Frontal cortex (tissue), 4 donors: ENCODE results near the gene FAM163B. TPM values are rescaled to one million over a fixed set of nuclear protein-coding genes. Genes with fewer than 3 reads are reported as not detected.

Experiments used
- DNase-seq, 2 donors: peaks; one replicate each; pipeline ENCODE4 v3.0.0; 2012; ENCODE audit warnings: low spot score in 2 of 2
- FAIRE-seq: peaks from 2 replicates; lab custom pipeline; 2012; peaks lifted over from hg19 to GRCh38; lab: Jason Lieb, UNC
- total RNA-seq: library from RNA; depleted of rRNA; stranded (reverse); fragments of >200 nt; gene quantifications from one replicate; pipeline ENCODE4 v1.2.3, GENCODE V29; 2014
- donor health status: control.
- donor health status: control.
- donor health status: control.

FAM163B gene
- total RNA-seq, 1 donor from 2014 or later: 12.6 TPM

GRCh38 chr9:133604214-133604613 lies 5.0 kb downstream of the FAM163B start:
- DNase-seq (no peak), FAIRE-seq (no peak)

- no peak for FAIRE-seq
- no peak for DNase-seq
Observed at GRCh38 chr9:133603135-133603927, 5.9 kb downstream of the FAM163B start.

GRCh38 chr9:133602277-133602676 lies 6.9 kb downstream of the FAM163B start:
- no peak for FAIRE-seq
- no peak for DNase-seq

GRCh38 chr9:133601746-133602145 lies 7.4 kb downstream of the FAM163B start:
- no peak for FAIRE-seq
- no peak for DNase-seq

GRCh38 chr9:133600739-133601138 lies 8.4 kb downstream of the FAM163B start:
- FAIRE-seq: no peak
- DNase-seq: no peak

GRCh38 chr9:133599470-133600173 lies 9.6 kb downstream of the FAM163B start:
- FAIRE-seq (no peak), DNase-seq (no peak)

- FAIRE-seq (no peak), DNase-seq (no peak)
Observed at GRCh38 chr9:133598978-133599377, 10.2 kb downstream of the FAM163B start.

GRCh38 chr9:133597316-133597957 lies 11.8 kb downstream of the FAM163B start:
- DNase-seq: no peak
- FAIRE-seq: no peak

GRCh38 chr9:133595910-133596309 lies 13.3 kb downstream of the FAM163B start:
- no peak for FAIRE-seq
- no peak for DNase-seq

- FAIRE-seq (no peak), DNase-seq (no peak)
Observed at GRCh38 chr9:133594310-133594709, 14.9 kb downstream of the FAM163B start.

- FAIRE-seq (no peak), DNase-seq (no peak)
Observed at GRCh38 chr9:133593587-133594253, 15.5 kb downstream of the FAM163B start.

- FAIRE-seq (no peak), DNase-seq (no peak)
Observed at GRCh38 chr9:133592731-133593409, 16.3 kb downstream of the FAM163B start.

- FAIRE-seq: no peak
- DNase-seq: no peak
Observed at GRCh38 chr9:133591985-133592384, 17.2 kb downstream of the FAM163B start.

- DNase-seq: no peak
- FAIRE-seq: no peak
Observed at GRCh38 chr9:133591116-133591910, 17.9 kb downstream of the FAM163B start.

- no peak for FAIRE-seq
- DNase-seq: no peak
Observed at GRCh38 chr9:133590231-133590855, 18.8 kb downstream of the FAM163B start.

- DNase-seq (no peak), FAIRE-seq (no peak)
Observed at GRCh38 chr9:133589454-133590227, 19.5 kb downstream of the FAM163B start.

- DNase-seq (no peak), FAIRE-seq (no peak)
Observed at GRCh38 chr9:133587466-133587865, 21.7 kb downstream of the FAM163B start.

- DNase-seq (no peak), FAIRE-seq (no peak)
Observed at GRCh38 chr9:133587051-133587450, 22.1 kb downstream of the FAM163B start.
